HCT116 (cell line): ENCODE results near the gene C1orf53. TPM values are rescaled to one million over a fixed set of nuclear protein-coding genes. Genes with fewer than 3 reads are reported as not detected.

ENCODE experiments used
- ATAC-seq: fragments of 200-7000 bp; cut with Tn5 transposase; 2 replicates; pipeline ENCODE4 v1.9.1; 2020; ENCODE audit warnings: mild to moderate bottlenecking, moderate library complexity
- BruUV-seq: library from RNA; stranded (reverse); fragments of 400-500 nt; replicated peaks from 2 replicates; lab custom pipeline; 2021; lab: Mats Ljungman, UMichigan
- CTCF ChIA-PET: fragments of 300-600 bp; sonication (Branson Sonifier 250); formaldehyde crosslinking; loops from one replicate; lab custom pipeline; 2021; ENCODE audit warnings: antibody characterized with exemption; lab: Charles Lee
- POLR2A ChIA-PET: fragments of 300-600, 350-600 bp; sonication (Branson Sonifier 250); formaldehyde crosslinking; loops from one replicate; lab custom pipeline; 2021; ENCODE audit warnings: antibody characterized with exemption; lab: Charles Lee
- RAD21 ChIA-PET, 2 experiments: fragments of 300-600 bp; sonication (Branson Sonifier 250); formaldehyde crosslinking; loops; one replicate each; lab custom pipeline; 2023; ENCODE audit warnings: low total read pairs in 2 of 2; ENCODE audit not compliant: uncharacterized antibody in 2 of 2, unreplicated experiment in 2 of 2, low non-redundant PET in 1 of 2; lab: Charles Lee
- DNase-seq: peaks from one replicate; pipeline ENCODE4 v3.0.0-alpha.2; 2010; ENCODE audit warnings: low read depth, low spot score
- H2AFZ ChIP-seq: fragments of 200-600 bp; shearing (Covaris generic), sonication (generic); 2 replicates; pipeline ENCODE4 v1.6.1; 2017; ENCODE audit warnings: low read depth, mixed run types, mixed read lengths, antibody characterized with exemption, low read length; ENCODE audit not compliant: poor library complexity, severe bottlenecking
- H3K27ac ChIP-seq: 2 replicates; pipeline ENCODE4 v1.5.1; 2012; ENCODE audit warnings: low read depth, low read length
- H3K27me3 ChIP-seq: fragments of 200-600 bp; sonication (generic); 2 replicates; pipeline ENCODE4 v1.6.1; 2016; ENCODE audit warnings: mixed run types, low read length, mixed read lengths; ENCODE audit not compliant: insufficient read depth
- H3K36me3 ChIP-seq, 2 experiments: fragments of 200-500 bp in 1 of 2; fragments of 200-600 bp in 1 of 2; sonication (Bioruptor generic) in 1 of 2; sonication (generic) in 1 of 2; 2 replicates each; pipeline versions ENCODE4 v1.5.1 to v1.6.1; 2014 to 2016; ENCODE audit warnings: low read length in 2 of 2, inconsistent platforms in 1 of 2, mixed read lengths in 1 of 2, mixed run types in 1 of 2; ENCODE audit not compliant: insufficient read depth in 2 of 2, control insufficient read depth in 1 of 2
- H3K4me1 ChIP-seq, 2 experiments: fragments of 200-600 bp in 1 of 2; sonication (generic) in 1 of 2; 2 replicates each; pipeline versions ENCODE4 v1.5.1 to v1.6.1; 2012 to 2017; ENCODE audit warnings: low read length in 2 of 2, inconsistent platforms in 1 of 2, mild to moderate bottlenecking in 1 of 2, mixed read lengths in 1 of 2, mixed run types in 1 of 2, moderate library complexity in 1 of 2; ENCODE audit not compliant: insufficient read depth in 2 of 2, control insufficient read depth in 1 of 2
- H3K4me2 ChIP-seq: fragments of 200-600 bp; sonication (generic); 2 replicates; pipeline ENCODE4 v1.6.1; 2017; ENCODE audit warnings: mixed run types, low read length, mixed read lengths
- H3K4me3 ChIP-seq, 2 experiments: fragments of 200-600 bp in 1 of 2; sonication (generic) in 1 of 2; replicated peaks in 1 of 2; 2 replicates each; pipeline ENCODE4 v1.5.1; 2011 to 2016; ENCODE audit warnings: low read length in 2 of 2, control low read depth in 1 of 2, low read depth in 1 of 2, mild to moderate bottlenecking in 1 of 2, mixed read lengths in 1 of 2, mixed run types in 1 of 2
- H3K79me2 ChIP-seq: fragments of 200-600 bp; sonication (generic); 2 replicates; pipeline ENCODE4 v1.6.1; 2017; ENCODE audit warnings: mild to moderate bottlenecking, mixed run types, low read length, moderate library complexity, mixed read lengths; ENCODE audit not compliant: insufficient read depth
- H3K9ac ChIP-seq: fragments of 200-600 bp; sonication (generic); 2 replicates; pipeline ENCODE4 v1.6.1; 2016; ENCODE audit warnings: low read length, mixed read lengths
- H3K9me2 ChIP-seq: fragments of 200-600 bp; sonication (generic), shearing (Covaris generic); 2 replicates; pipeline ENCODE4 v1.6.1; 2017; ENCODE audit warnings: mixed run types, mild to moderate bottlenecking, moderate library complexity; ENCODE audit not compliant: insufficient read depth
- H3K9me3 ChIP-seq, 2 experiments: fragments of 200-500 bp in 1 of 2; fragments of 200-600 bp in 1 of 2; sonication (Bioruptor generic) in 1 of 2; sonication (generic) in 1 of 2; 2 replicates each; pipeline ENCODE4 v1.6.1; 2014 to 2017; ENCODE audit warnings: low read length in 2 of 2, mixed read lengths in 2 of 2, inconsistent platforms in 1 of 2, low read depth in 1 of 2, mild to moderate bottlenecking in 1 of 2, mixed run types in 1 of 2, moderate library complexity in 1 of 2; ENCODE audit not compliant: control insufficient read depth in 1 of 2, insufficient read depth in 1 of 2
- H4K20me1 ChIP-seq: fragments of 200-600 bp; sonication (generic), shearing (Covaris generic); 2 replicates; pipeline ENCODE4 v1.6.1; 2017; ENCODE audit warnings: mixed run types, mild to moderate bottlenecking, moderate library complexity; ENCODE audit not compliant: insufficient read depth
- CTCF ChIP-seq, 3 experiments: fragments of 200-600 bp in 1 of 3; sonication (generic) in 1 of 3; IDR thresholded peaks in 2 of 3; conservative IDR thresholded peaks in 1 of 3; 2 replicates each; pipeline ENCODE4 v1.5.1; 2012 to 2017; ENCODE audit warnings: low read depth in 2 of 3, low read length in 2 of 3, antibody characterized with exemption in 1 of 3, borderline replicate concordance in 1 of 3, control low read depth in 1 of 3, mild to moderate bottlenecking in 1 of 3, mixed read lengths in 1 of 3, mixed run types in 1 of 3, moderate library complexity in 1 of 3; ENCODE audit not compliant: insufficient read depth in 1 of 3
- EGR1 ChIP-seq: IDR thresholded peaks from 2 replicates; pipeline ENCODE4 v1.6.1; 2012; ENCODE audit warnings: low read depth
- ELF1 ChIP-seq: IDR thresholded peaks from 2 replicates; pipeline ENCODE4 v1.6.1; 2012; ENCODE audit warnings: low read depth, borderline replicate concordance
- EZH2 ChIP-seq: fragments of 200-600 bp; sonication (generic); IDR thresholded peaks from 2 replicates; pipeline ENCODE4 v1.6.1; 2017; ENCODE audit warnings: antibody characterized with exemption, mixed run types
- EZH2phosphoT487 ChIP-seq: fragments of 200-600 bp; IDR thresholded peaks from 2 replicates; pipeline ENCODE4 v1.6.1; 2018; ENCODE audit warnings: antibody characterized with exemption, borderline replicate concordance
- FOSL1 ChIP-seq: IDR thresholded peaks from 2 replicates; pipeline ENCODE4 v1.6.1; 2012; ENCODE audit warnings: low read depth
- POLR2A ChIP-seq: IDR thresholded peaks from 2 replicates; pipeline ENCODE4 v1.7.0; 2011; ENCODE audit warnings: borderline replicate concordance; ENCODE audit not compliant: insufficient read depth, insufficient read length; ENCODE audit errors: extremely low read depth
- RAD21 ChIP-seq: IDR thresholded peaks from 2 replicates; pipeline ENCODE4 v1.6.1; 2012; ENCODE audit warnings: low read depth, mild to moderate bottlenecking
- SP1 ChIP-seq: IDR thresholded peaks from 2 replicates; pipeline ENCODE4 v1.6.1; 2012; ENCODE audit warnings: low read depth
- TCF7L2 ChIP-seq: IDR thresholded peaks from 2 replicates; pipeline ENCODE4 v1.7.0; 2011; ENCODE audit warnings: borderline replicate concordance, inconsistent platforms; ENCODE audit not compliant: insufficient read depth, insufficient read length; ENCODE audit errors: extremely low read depth
- ZFX ChIP-seq: fragments of 450-650 bp; IDR thresholded peaks from 2 replicates; pipeline ENCODE4 v1.6.1; 2017
- intact Hi-C: fragments of 100-400 bp; cut with micrococcal nuclease; formaldehyde crosslinking; loops from 2 replicates; pipeline ENCODE4 v1.10.0; 2022
- total RNA-seq: library from RNA; stranded (reverse); gene quantifications from one replicate; pipeline ENCODE4 v1.2.1, GENCODE V29; 2021; ENCODE audit not compliant: unreplicated experiment
- TF ChIP-seq, protein P1 (sequence below): IDR thresholded peaks from 2 replicates; pipeline ENCODE4 v1.6.1; 2012; ENCODE audit warnings: low read depth

Gene C1orf53
- total RNA-seq, 1 experiment from 2014 or later: 4.2 TPM

- H4K20me1 ChIP-seq: no peaks in the 10 kb centered on the region
- no peaks in the 10 kb centered on the region for H3K9me2 ChIP-seq
- peaks cover 9% of the 10 kb centered on the region; the same call in 1 of the 2 replicates for H3K27me3 ChIP-seq
- ChIA-PET POLR2A (no interaction called here), CTCF (interaction anchor here (1.0 to 1.7 kb wide), 2 partner anchors 40 to 388 kb away, joined by 3 to 5 read pairs; no protein-coding TSS in a partner anchor), RAD21 (no interaction called here)
- BruUV-seq: no TSS peak
- H2AFZ ChIP-seq: no peak overlapping the region
- H3K9me3 ChIP-seq: no peaks in the 10 kb centered on the region
- intact Hi-C loops: no loop called here
- no peaks in the 10 kb centered on the region for H3K36me3 ChIP-seq
- no peaks in the 10 kb centered on the region for H3K79me2 ChIP-seq
- no peak for TF ChIP-seq CTCF (IDR thresholded peaks at IDR 0.05 in 2 of 3, conservative IDR thresholded peaks at IDR 0.05 in 1 of 3; ENCODE audit: borderline replicate concordance in 1 of 3, insufficient read depth in 1 of 3, low read depth in 2 of 3, low read length in 2 of 3)
- no peak for TF ChIP-seq POLR2A
- no peak for TF ChIP-seq EZH2
- no peak for TF ChIP-seq TCF7L2
- no peak for TF ChIP-seq RAD21
- no peak for TF ChIP-seq FOSL1
- TF ChIP-seq ZFX: no peak
- TF ChIP-seq, protein P1, sequence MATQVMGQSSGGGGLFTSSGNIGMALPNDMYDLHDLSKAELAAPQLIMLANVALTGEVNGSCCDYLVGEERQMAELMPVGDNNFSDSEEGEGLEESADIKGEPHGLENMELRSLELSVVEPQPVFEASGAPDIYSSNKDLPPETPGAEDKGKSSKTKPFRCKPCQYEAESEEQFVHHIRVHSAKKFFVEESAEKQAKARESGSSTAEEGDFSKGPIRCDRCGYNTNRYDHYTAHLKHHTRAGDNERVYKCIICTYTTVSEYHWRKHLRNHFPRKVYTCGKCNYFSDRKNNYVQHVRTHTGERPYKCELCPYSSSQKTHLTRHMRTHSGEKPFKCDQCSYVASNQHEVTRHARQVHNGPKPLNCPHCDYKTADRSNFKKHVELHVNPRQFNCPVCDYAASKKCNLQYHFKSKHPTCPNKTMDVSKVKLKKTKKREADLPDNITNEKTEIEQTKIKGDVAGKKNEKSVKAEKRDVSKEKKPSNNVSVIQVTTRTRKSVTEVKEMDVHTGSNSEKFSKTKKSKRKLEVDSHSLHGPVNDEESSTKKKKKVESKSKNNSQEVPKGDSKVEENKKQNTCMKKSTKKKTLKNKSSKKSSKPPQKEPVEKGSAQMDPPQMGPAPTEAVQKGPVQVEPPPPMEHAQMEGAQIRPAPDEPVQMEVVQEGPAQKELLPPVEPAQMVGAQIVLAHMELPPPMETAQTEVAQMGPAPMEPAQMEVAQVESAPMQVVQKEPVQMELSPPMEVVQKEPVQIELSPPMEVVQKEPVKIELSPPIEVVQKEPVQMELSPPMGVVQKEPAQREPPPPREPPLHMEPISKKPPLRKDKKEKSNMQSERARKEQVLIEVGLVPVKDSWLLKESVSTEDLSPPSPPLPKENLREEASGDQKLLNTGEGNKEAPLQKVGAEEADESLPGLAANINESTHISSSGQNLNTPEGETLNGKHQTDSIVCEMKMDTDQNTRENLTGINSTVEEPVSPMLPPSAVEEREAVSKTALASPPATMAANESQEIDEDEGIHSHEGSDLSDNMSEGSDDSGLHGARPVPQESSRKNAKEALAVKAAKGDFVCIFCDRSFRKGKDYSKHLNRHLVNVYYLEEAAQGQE: no peak
- TF ChIP-seq EGR1: no peak
- TF ChIP-seq SP1: no peak
- no peak for TF ChIP-seq EZH2phosphoT487
- no peak for TF ChIP-seq ELF1
- no peak overlapping the region for H3K4me3 ChIP-seq
- ATAC-seq: 0 out of 2 replicates have a peak, but pooled peaks have one; percentile 23
- no peak overlapping the region for H3K9ac ChIP-seq
- H3K4me1 ChIP-seq: peaks cover 0 to 8% of the 10 kb centered on the region in 2 experiments; a peak in 1 of 4 replicates
- no peak for DNase-seq
- H3K27ac ChIP-seq: no peak overlapping the region
- H3K4me2 ChIP-seq: peak overlapping the region; percentile 68; the same call in 1 of the 2 replicates
Measured at GRCh38 chr1:197909384-197909783, 7.0 kb downstream of the C1orf53 start.
